PC-9 (cell line): ENCODE measurements around the gene MYO5B.

Experiments used
- CTCF ChIP-seq: fragments of 200-600 bp; sonication (generic); conservative IDR thresholded peaks from 2 replicates; pipeline ENCODE4 v1.6.1; 2017; ENCODE audit warnings: mixed run types, antibody characterized with exemption, mild to moderate bottlenecking, moderate library complexity
- EZH2 ChIP-seq: fragments of 200-600 bp; sonication (generic); IDR thresholded peaks from 2 replicates; pipeline ENCODE4 v1.8.0; 2017; ENCODE audit warnings: antibody characterized with exemption, low read depth

GRCh38 chr18:50193796-50194630 lies 934 bp downstream of the MYO5B start:
- TF ChIP-seq CTCF (no peak), EZH2 (no peak)
